H9 (cell line): ENCODE data around the gene B3GNT4. TPM values are rescaled to one million over a fixed set of nuclear protein-coding genes. Genes with fewer than 3 reads are reported as not detected.

Experiments used
- DNase-seq: peaks from one replicate; pipeline ENCODE4 v3.0.0-alpha.2; 2017
- H2AFZ ChIP-seq: one replicate; pipeline ENCODE4 v1.6.1; 2013; ENCODE audit warnings: mild to moderate bottlenecking, low read length, control low read depth, moderate library complexity
- H2AK5ac ChIP-seq: 2 replicates; pipeline ENCODE4 v1.6.1; 2013; ENCODE audit warnings: low read length, control low read depth, mixed read lengths; ENCODE audit not compliant: insufficient read length
- H2BK120ac ChIP-seq: one replicate; pipeline ENCODE4 v1.6.1; 2013; ENCODE audit warnings: low read depth, mild to moderate bottlenecking, low read length, control low read depth, inconsistent platforms; ENCODE audit not compliant: poor library complexity, severe bottlenecking
- H2BK12ac ChIP-seq: 2 replicates; pipeline ENCODE4 v1.6.1; 2013; ENCODE audit warnings: low read length, control low read depth, mixed read lengths, low read depth; ENCODE audit not compliant: insufficient read length
- H2BK15ac ChIP-seq: 2 replicates; pipeline ENCODE4 v1.6.1; 2013; ENCODE audit warnings: low read depth, low read length, control low read depth
- H2BK20ac ChIP-seq: one replicate; pipeline ENCODE4 v1.6.1; 2013; ENCODE audit warnings: low read depth, mild to moderate bottlenecking, low read length, control low read depth, inconsistent platforms; ENCODE audit not compliant: poor library complexity, severe bottlenecking
- H2BK5ac ChIP-seq: 2 replicates; pipeline ENCODE4 v1.6.1; 2013; ENCODE audit warnings: low read length, control low read depth, mixed read lengths; ENCODE audit not compliant: insufficient read length
- H3K14ac ChIP-seq: 2 replicates; pipeline ENCODE4 v1.6.1; 2013; ENCODE audit warnings: low read length, control low read depth; ENCODE audit not compliant: insufficient read depth
- H3K18ac ChIP-seq: 2 replicates; pipeline ENCODE4 v1.6.1; 2013; ENCODE audit warnings: low read depth, mild to moderate bottlenecking, mixed read lengths, low read length, control low read depth; ENCODE audit not compliant: insufficient read length
- H3K23ac ChIP-seq: 2 replicates; pipeline ENCODE4 v1.6.1; 2013; ENCODE audit warnings: low read length, control low read depth, mixed read lengths, low read depth; ENCODE audit not compliant: insufficient read length
- H3K23me2 ChIP-seq: 2 replicates; pipeline ENCODE4 v1.6.1; 2013; ENCODE audit warnings: low read depth, mild to moderate bottlenecking, mixed read lengths, low read length, control low read depth; ENCODE audit not compliant: insufficient read length, poor library complexity, severe bottlenecking
- H3K27ac ChIP-seq: 2 replicates; pipeline ENCODE4 v1.5.1; 2013; ENCODE audit warnings: low read length, control low read depth, mixed read lengths, low read depth; ENCODE audit not compliant: insufficient read length
- H3K27me3 ChIP-seq: 2 replicates; pipeline ENCODE4 v1.6.1; 2013; ENCODE audit warnings: low read length, control low read depth, inconsistent platforms; ENCODE audit not compliant: insufficient read depth
- H3K4ac ChIP-seq: 2 replicates; pipeline ENCODE4 v1.6.1; 2013; ENCODE audit warnings: low read depth, mild to moderate bottlenecking, control low read depth, inconsistent platforms, low read length, moderate library complexity
- H3K4me1 ChIP-seq: 2 replicates; pipeline ENCODE4 v1.6.1; 2013; ENCODE audit warnings: low read length, control low read depth, inconsistent platforms; ENCODE audit not compliant: insufficient read depth
- H3K4me2 ChIP-seq: 2 replicates; pipeline ENCODE4 v1.6.1; 2013; ENCODE audit warnings: low read length, control low read depth, mixed read lengths; ENCODE audit not compliant: insufficient read length, insufficient read depth
- H3K56ac ChIP-seq: 2 replicates; pipeline ENCODE4 v1.6.1; 2013; ENCODE audit warnings: low read depth, mild to moderate bottlenecking, mixed read lengths, low read length, control low read depth; ENCODE audit not compliant: insufficient read length
- H3K79me1 ChIP-seq: 2 replicates; pipeline ENCODE4 v1.6.1; 2013; ENCODE audit warnings: low read depth, mild to moderate bottlenecking, moderate library complexity, low read length, control low read depth, inconsistent platforms; ENCODE audit not compliant: insufficient read depth, poor library complexity, severe bottlenecking
- H3K79me2 ChIP-seq: 2 replicates; pipeline ENCODE4 v1.6.1; 2013; ENCODE audit warnings: low read length, control low read depth, inconsistent platforms; ENCODE audit not compliant: insufficient read depth
- H3K9ac ChIP-seq: 2 replicates; pipeline ENCODE4 v1.6.1; 2013; ENCODE audit warnings: low read length, control low read depth, mixed read lengths; ENCODE audit not compliant: insufficient read length; ENCODE audit errors: extremely low read depth
- H3K9me3 ChIP-seq: one replicate; pipeline ENCODE4 v1.6.1; 2013; ENCODE audit warnings: low read depth, low read length, inconsistent platforms; ENCODE audit not compliant: control insufficient read depth
- H3T11ph ChIP-seq: one replicate; pipeline ENCODE4 v1.6.1; 2013; ENCODE audit warnings: mild to moderate bottlenecking, low read length, control low read depth, inconsistent platforms
- H4K20me1 ChIP-seq: one replicate; pipeline ENCODE4 v1.6.1; 2013; ENCODE audit not compliant: control insufficient read depth, insufficient read length, insufficient read depth
- H4K5ac ChIP-seq: 2 replicates; pipeline ENCODE4 v1.6.1; 2013; ENCODE audit warnings: low read depth, mild to moderate bottlenecking, mixed read lengths, low read length, control low read depth; ENCODE audit not compliant: insufficient read length
- H4K8ac ChIP-seq: replicated peaks from 2 replicates; pipeline ENCODE4 v1.6.1; 2013; ENCODE audit warnings: low read length, control low read depth, mixed read lengths, low read depth; ENCODE audit not compliant: insufficient read length
- H4K91ac ChIP-seq: 2 replicates; pipeline ENCODE4 v1.6.1; 2013; ENCODE audit warnings: low read depth, mild to moderate bottlenecking, moderate library complexity, mixed read lengths, low read length, control low read depth; ENCODE audit not compliant: insufficient read length
- H3K27ac Mint-ChIP-seq, 3 experiments: 2 replicates in 2 of 3; 3 replicates in 1 of 3; pipeline ENCODE4 v1.8.0; 2020 to 2021; ENCODE audit warnings: mixed read lengths in 3 of 3, mild to moderate bottlenecking in 1 of 3, moderate library complexity in 1 of 3
- H3K27me3 Mint-ChIP-seq: 2 replicates; pipeline ENCODE4 v1.8.0; 2021; ENCODE audit warnings: low read depth, mild to moderate bottlenecking, moderate library complexity, mixed read lengths
- H3K36me3 Mint-ChIP-seq, 3 experiments: 2 replicates in 2 of 3; 3 replicates in 1 of 3; pipeline ENCODE4 v1.8.0; 2020 to 2021; ENCODE audit warnings: low read depth in 3 of 3, mixed read lengths in 3 of 3; ENCODE audit not compliant: insufficient read depth in 1 of 3
- H3K4me1 Mint-ChIP-seq, 2 experiments: 2 replicates each; pipeline ENCODE4 v1.8.0; 2020; ENCODE audit warnings: mixed read lengths in 2 of 2
- H3K4me3 Mint-ChIP-seq, 2 experiments: 2 replicates in 1 of 2; 3 replicates in 1 of 2; pipeline ENCODE4 v1.8.0; 2020 to 2021; ENCODE audit warnings: mild to moderate bottlenecking in 2 of 2, mixed read lengths in 2 of 2, moderate library complexity in 1 of 2
- H3K9me3 Mint-ChIP-seq, 2 experiments: 2 replicates in 1 of 2; 3 replicates in 1 of 2; pipeline ENCODE4 v1.8.0; 2020; ENCODE audit warnings: mild to moderate bottlenecking in 2 of 2, mixed read lengths in 2 of 2, moderate library complexity in 1 of 2
- CTCF ChIP-seq: fragments of 200-600 bp; sonication (generic); conservative IDR thresholded peaks from 3 replicates; pipeline ENCODE4 v1.8.0; 2021; ENCODE audit warnings: antibody characterized with exemption, mild to moderate bottlenecking
- WGBS: extraction: QIAGEN DNeasy Blood & Tissue Kit; methylation state at CpG from one replicate; pipeline ENCODE4 v1.1.7; 2013; ENCODE audit warnings: missing lambda C conversion rate, low lambda C conversion rate, mixed read lengths; ENCODE audit not compliant: insufficient read length; ENCODE audit errors: extremely low coverage; 5-methylcytosine and 5-hydroxymethylcytosine counted together
- total RNA-seq: library from RNA; stranded (reverse); gene quantifications from 2 replicates; pipeline ENCODE4 v1.2.1, GENCODE V29; 2021

Gene B3GNT4
- total RNA-seq, 1 experiment from 2014 or later: 1.0 TPM

GRCh38 chr12:122172262-122172939 is 31.1 kb upstream of the B3GNT4 start:
- no peak overlapping the region for H3K4ac ChIP-seq

More at GRCh38 chr12:122172262-122172939, 31.1 kb upstream of the B3GNT4 start:
- H3K9ac ChIP-seq: no peak overlapping the region
- H3K14ac ChIP-seq: no peak overlapping the region
- H3K27ac ChIP-seq: no peak overlapping the region
- no peaks in the 10 kb centered on the region for H4K20me1 ChIP-seq
- no peak overlapping the region; a peak in 1 of 7 replicates for H3K27ac Mint-ChIP-seq
- H3K4me3 Mint-ChIP-seq: no peak overlapping the region
- H2BK120ac ChIP-seq: no peak overlapping the region
- H2BK20ac ChIP-seq: no peak overlapping the region
- no peak overlapping the region for H3K56ac ChIP-seq
- H4K91ac ChIP-seq: no peak overlapping the region
- H3K4me1 Mint-ChIP-seq: no peaks in the 10 kb centered on the region
- no peak overlapping the region for H3K4me2 ChIP-seq
- no peak for DNase-seq
- no peak overlapping the region for H2BK12ac ChIP-seq
- H3K27me3 Mint-ChIP-seq: peaks cover 2% of the 10 kb centered on the region; the same call in 1 of the 2 replicates
- no peaks in the 10 kb centered on the region for H3K9me3 Mint-ChIP-seq
- no peak for TF ChIP-seq CTCF
- H3K23me2 ChIP-seq: no peaks in the 10 kb centered on the region
- no peak overlapping the region for H2BK15ac ChIP-seq
- no peak overlapping the region for H3K23ac ChIP-seq
- H2AK5ac ChIP-seq: no peak overlapping the region
- H3K36me3 Mint-ChIP-seq: no peaks in the 10 kb centered on the region
- H3K79me1 ChIP-seq: no peaks in the 10 kb centered on the region
- H2AFZ ChIP-seq: no peak overlapping the region
- H4K8ac ChIP-seq: no peak overlapping the region
- H3T11ph ChIP-seq: no peak overlapping the region
- no CpG with 5 or more reads among the region's 17 CpGs for WGBS
- no peak overlapping the region for H2BK5ac ChIP-seq
- H3K4me1 ChIP-seq: no peaks in the 10 kb centered on the region
- H3K27me3 ChIP-seq: no peaks in the 10 kb centered on the region
- no peaks in the 10 kb centered on the region for H3K79me2 ChIP-seq
- no peak overlapping the region for H3K18ac ChIP-seq
- no peak overlapping the region for H4K5ac ChIP-seq
- no peaks in the 10 kb centered on the region for H3K9me3 ChIP-seq
